A549 (cell line): Measurements from ENCODE around the gene NDFIP1.

Experiments
- CBX8 ChIP-seq: fragments of 200-600 bp; sonication (generic); IDR thresholded peaks from 2 replicates; pipeline ENCODE4 v1.6.1; 2016
- CHD2 ChIP-seq: fragments of 150-350 bp; IDR thresholded peaks from 2 replicates; pipeline ENCODE4 v1.6.1; 2014; ENCODE audit warnings: low read length; ENCODE audit not compliant: partially characterized antibody
- CTCF ChIP-seq: fragments of >200 bp; sonication (Bioruptor Twin); formaldehyde crosslinking; IDR thresholded peaks from 3 replicates; pipeline ENCODE4 v1.5.1; 2016
- KDM1A ChIP-seq: fragments of 200-600 bp; sonication (generic); IDR thresholded peaks from 2 replicates; pipeline ENCODE4 v1.6.1; 2016; ENCODE audit warnings: low read depth, mild to moderate bottlenecking
- POLR2A ChIP-seq: IDR thresholded peaks from 2 replicates; pipeline ENCODE4 v1.6.1; 2012; ENCODE audit warnings: mild to moderate bottlenecking, low read length
- RFX5 ChIP-seq: fragments of 450-650 bp; IDR thresholded peaks from 2 replicates; pipeline ENCODE4 v1.7.1; 2014; ENCODE audit warnings: antibody characterized with exemption, mild to moderate bottlenecking, moderate library complexity

- TF ChIP-seq RFX5 (no peak), KDM1A (no peak), POLR2A (no peak), CTCF (no peak), CHD2 (no peak), CBX8 (no peak)
These were observed 2.6 kb downstream of the NDFIP1 start for GRCh38 chr5:142110988-142111687.
